ENCODE measurements around the gene CHD6. TPM values are rescaled to one million over a fixed set of nuclear protein-coding genes. Genes with fewer than 3 reads are reported as not detected.

CHD6 gene
- total and polyA plus RNA-seq, 4 donors = 3.3 to 23.4 (median 18.2) TPM

GRCh38 chr20:41566896-41567527, 51.2 kb downstream of the CHD6 start:
- TF ChIP-seq YY1 (IDR thresholded peaks at IDR 0.05) (no peak), FOXA1 (IDR thresholded peaks at IDR 0.05) (no peak), HNF4G (IDR thresholded peaks at IDR 0.05) (no peak), ZBTB33 (IDR thresholded peaks at IDR 0.05) (no peak), RXRA (IDR thresholded peaks at IDR 0.05) (no peak), REST (IDR thresholded peaks at IDR 0.05) (no peak), SP1 (IDR thresholded peaks at IDR 0.05) (no peak), EGR1 (IDR thresholded peaks at IDR 0.05; ENCODE audit: low read depth in 2 of 2) (no peak), FOXA2 (IDR thresholded peaks at IDR 0.05) (no peak), NR2F2 (IDR thresholded peaks at IDR 0.05) (no peak), CTCF (IDR thresholded peaks at IDR 0.05; ENCODE audit: low read depth, low read length, missing input control) (no peak), GABPA (IDR thresholded peaks at IDR 0.05 in 1 of 2, conservative IDR thresholded peaks at IDR 0.05 in 1 of 2) (no peak), JUND (IDR thresholded peaks at IDR 0.05) (no peak), TAF1 (conservative IDR thresholded peaks at IDR 0.05) (no peak), RAD21 (IDR thresholded peaks at IDR 0.05) (no peak), HNF4A (conservative IDR thresholded peaks at IDR 0.05) (no peak), MAX (IDR thresholded peaks at IDR 0.05) (no peak)
- TF ChIP-seq, protein P1, sequence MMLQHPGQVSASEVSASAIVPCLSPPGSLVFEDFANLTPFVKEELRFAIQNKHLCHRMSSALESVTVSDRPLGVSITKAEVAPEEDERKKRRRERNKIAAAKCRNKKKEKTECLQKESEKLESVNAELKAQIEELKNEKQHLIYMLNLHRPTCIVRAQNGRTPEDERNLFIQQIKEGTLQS (IDR thresholded peaks at IDR 0.05) = no peak
- H3K9ac ChIP-seq (ENCODE audit: low read depth in 1 of 2, low read length in 2 of 2) = no peak overlapping the region
- 94% methylated on average over 3 of the region's 3 CpGs for WGBS
- H3K27ac ChIP-seq (ENCODE audit: low read depth in 1 of 2, low read length in 2 of 2) = no peak overlapping the region
- H3K4me3 ChIP-seq (ENCODE audit: low read depth in 1 of 3, low read length in 3 of 3) = no peak overlapping the region
- peaks cover 0 to 6% (median under 1%) of the 10 kb centered on the region in 4 donors for H3K4me1 ChIP-seq (ENCODE audit: control insufficient read depth in 4 of 4, insufficient read depth in 4 of 4, low read length in 3 of 4)
- H3K36me3 ChIP-seq (ENCODE audit: control insufficient read depth in 4 of 4, insufficient read depth in 3 of 4, low read depth in 1 of 4, low read length in 3 of 4) = no peaks in the 10 kb centered on the region
- H3K9me3 ChIP-seq (ENCODE audit: control insufficient read depth in 4 of 4, low read length in 3 of 4) = no peaks in the 10 kb centered on the region
- no peaks in the 10 kb centered on the region for H3K27me3 ChIP-seq (ENCODE audit: control insufficient read depth in 4 of 4, insufficient read depth in 4 of 4, low read length in 3 of 4)
- no peak for DNase-seq (ENCODE audit: low spot score)

Measured in liver (tissue), 9 donors.